CD4-positive, alpha-beta T cell treated with Interleukin-21 for 1 hour (primary cell): Measurements from ENCODE around the gene ZNF592.

ENCODE experiments used
- DNase-seq: peaks from one replicate; pipeline ENCODE4 v3.0.0-alpha.2; 2020

Gene ZNF592

DNA sequence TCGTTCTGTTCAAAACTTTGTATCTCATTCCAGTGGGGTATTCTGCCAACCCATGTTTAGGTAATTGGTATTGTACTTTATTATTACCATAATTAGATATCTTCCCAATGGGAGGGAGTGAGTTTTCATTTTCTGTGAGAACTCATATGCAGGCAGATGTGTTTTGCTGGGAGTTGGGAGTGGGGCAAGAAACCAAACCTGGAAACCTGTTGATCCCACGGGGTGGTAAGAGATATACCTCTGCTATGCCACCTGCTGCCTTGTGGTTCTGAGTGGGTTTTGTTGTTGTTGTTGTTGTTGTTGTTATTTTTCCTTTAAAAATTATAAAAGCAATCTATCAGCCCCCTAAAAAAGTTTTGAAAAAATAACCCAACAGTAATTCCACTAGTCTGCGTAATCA, 32.1 kb downstream of the ZNF592 start:
- no peak for DNase-seq

DNA sequence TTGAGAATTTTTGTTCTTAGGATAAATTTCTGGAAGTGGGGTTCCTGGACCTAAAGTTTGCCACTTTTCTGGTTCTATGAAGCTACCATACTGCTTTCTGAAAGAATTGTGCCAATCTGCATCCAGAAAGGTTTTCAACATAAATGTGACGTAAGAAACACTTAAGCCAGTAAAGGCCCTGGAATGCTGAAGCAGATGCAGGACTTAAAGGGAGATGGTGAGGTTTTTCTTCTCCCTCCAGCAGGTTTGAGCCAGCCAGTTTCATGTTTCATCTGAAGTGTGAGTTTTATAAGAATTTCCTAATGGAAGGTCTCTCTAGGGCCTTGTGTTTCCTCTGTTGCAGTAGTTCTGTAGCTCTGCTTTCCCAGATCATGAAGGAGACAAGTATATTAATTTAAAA, 33.1 kb downstream of the ZNF592 start:
- no peak for DNase-seq

DNA sequence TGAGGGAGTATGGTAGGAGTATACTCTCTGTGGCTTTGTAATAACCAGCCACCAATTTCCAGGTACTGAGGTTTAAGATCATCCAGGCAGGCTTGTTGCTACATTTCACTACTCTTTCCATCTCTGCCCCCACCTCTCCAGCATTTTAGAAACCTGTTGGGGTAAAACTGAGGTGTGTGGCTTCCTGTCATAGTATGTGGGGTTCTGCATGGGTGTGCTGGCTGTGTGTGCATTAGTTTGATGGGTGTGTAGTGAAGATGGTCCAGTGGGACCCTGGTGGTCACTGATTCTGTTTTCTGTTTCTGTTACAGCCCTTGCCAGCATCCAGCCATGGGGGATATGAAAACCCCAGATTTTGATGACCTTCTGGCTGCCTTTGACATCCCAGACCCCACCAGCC, 34.0 kb downstream of the ZNF592 start:
- no peak for DNase-seq

DNA sequence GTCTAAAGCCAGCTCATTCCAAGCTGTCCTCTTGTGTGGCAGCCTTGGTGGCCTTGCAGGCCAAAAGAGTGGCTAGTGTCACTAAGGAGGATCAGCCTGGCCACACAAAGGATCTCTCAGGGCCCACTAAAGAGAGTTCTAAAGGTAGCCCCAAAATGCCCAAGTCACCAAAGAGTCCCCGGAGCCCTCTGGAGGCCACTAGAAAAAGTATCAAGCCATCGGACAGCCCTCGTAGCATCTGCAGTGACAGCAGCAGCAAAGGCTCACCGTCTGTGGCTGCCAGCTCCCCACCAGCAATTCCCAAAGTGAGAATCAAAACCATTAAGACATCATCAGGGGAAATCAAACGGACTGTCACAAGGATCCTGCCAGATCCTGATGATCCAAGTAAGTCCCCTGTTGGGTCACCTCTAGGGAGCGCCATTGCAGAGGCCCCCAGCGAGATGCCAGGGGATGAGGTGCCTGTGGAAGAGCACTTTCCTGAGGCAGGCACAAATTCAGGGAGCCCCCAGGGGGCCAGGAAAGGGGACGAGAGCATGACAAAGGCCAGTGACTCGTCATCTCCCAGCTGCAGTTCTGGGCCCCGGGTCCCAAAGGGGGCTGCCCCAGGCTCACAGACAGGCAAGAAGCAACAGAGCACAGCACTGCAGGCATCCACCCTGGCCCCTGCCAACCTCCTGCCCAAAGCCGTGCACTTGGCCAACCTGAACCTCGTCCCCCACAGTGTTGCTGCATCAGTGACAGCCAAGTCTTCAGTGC, 35.3 kb downstream of the ZNF592 start:
- DNase-seq = no peak

DNA sequence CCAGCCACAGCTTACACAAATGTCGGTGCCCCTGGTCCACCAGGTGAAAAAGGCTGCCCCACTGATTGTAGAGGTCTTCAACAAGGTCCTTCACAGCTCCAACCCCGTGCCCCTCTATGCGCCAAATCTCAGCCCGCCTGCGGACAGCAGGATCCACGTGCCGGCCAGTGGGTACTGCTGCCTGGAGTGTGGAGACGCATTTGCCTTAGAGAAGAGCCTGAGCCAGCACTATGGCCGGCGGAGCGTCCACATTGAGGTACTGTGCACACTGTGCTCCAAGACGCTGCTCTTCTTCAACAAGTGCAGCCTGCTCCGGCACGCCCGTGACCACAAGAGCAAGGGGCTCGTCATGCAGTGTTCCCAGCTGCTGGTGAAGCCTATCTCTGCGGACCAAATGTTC, 35.9 kb downstream of the ZNF592 start:
- DNase-seq = no peak

DNA sequence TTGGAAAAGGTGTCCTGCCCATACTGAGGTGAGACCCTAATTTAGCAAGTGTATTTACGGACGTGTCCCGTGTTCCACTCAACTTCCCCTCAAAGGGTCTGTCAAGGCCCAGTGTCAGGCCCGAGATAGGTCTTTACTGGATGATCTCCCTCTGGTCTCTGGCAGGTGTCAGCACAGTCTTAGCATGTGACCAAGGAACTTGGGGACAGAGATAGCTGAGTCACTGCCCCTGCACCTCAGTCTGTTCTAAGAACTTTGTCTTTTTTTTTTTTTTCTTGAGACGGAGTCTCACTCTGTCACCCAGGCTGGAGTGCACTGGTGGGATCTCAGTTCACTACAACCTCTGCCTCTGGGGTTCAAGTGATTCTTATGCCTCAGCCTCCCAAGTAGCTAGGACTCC, 36.7 kb downstream of the ZNF592 start:
- no peak for DNase-seq

DNA sequence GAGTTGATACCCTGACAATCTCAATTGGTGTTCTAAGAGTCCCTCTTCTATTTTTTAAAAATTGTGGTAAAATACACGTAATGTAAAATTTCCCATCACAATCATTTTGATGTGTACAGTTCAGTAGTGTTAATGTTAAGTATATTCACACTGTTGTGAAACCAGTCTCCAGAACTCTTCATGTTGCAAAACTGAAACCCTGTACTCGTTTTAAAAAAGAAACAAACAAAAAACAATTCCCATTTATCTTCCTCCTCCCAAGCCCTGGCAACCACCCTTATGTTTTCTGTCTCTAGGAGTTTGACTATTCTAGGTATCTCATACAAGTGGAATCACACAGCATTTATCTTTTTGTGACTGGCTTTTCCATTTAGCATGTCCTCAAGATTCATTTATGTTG, 40.1 kb downstream of the ZNF592 start:
- DNase-seq = no peak

DNA sequence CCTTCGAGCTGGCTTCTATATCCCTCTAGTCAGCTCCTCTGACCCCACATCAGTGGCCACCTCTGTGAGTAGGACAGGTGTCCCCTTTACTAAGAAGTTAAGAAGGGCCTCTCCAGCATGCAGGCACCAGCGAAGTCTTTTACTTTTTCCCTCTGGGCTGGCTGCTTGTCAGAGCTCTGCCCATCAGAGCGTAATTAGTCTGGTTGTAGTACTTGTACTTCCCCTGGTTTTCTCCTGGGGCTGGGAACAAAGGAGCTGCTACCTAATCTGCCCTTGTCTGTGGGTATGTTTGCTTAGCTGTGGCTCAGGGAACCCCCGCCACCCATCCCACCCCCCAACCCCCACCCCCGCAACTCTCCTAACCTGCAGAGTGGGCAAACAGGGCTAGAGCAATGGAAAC, 41.4 kb downstream of the ZNF592 start:
- no peak for DNase-seq

DNA sequence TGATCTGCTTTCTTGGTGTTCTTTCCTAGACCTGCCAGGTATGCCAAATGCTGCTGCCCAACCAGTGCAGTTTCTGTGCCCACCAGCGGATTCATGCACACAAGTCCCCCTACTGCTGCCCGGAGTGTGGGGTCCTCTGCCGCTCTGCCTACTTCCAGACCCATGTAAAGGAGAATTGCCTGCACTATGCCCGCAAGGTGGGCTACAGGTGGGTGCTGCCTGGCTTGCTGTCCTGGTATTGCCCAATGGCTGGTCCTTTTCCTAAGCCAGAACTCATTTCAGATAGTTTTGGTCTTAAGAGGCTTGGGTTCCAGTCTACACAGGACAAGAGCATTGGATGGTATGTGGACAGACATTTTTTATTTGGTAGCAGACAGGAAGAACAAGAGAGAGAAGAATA, 42.3 kb downstream of the ZNF592 start:
- DNase-seq = no peak

DNA sequence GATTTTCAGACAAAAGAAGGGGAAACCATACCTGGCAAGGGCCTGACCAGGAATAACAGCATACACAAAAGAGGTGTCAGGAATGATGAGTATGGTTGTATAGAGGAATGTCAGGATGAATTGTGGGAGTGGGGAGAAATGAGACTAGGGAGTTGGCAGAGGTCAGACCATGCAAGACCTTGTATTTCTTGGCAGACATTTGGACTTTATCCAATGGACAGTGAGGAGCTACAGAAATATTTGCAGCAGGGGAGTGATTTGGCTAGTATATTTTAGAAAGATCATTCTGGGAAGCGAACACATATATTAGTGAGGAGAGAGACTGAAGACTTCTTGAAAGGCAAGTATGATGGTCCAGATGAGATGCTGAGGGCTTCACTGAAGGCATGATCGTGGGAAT, 43.4 kb downstream of the ZNF592 start:
- no peak for DNase-seq

DNA sequence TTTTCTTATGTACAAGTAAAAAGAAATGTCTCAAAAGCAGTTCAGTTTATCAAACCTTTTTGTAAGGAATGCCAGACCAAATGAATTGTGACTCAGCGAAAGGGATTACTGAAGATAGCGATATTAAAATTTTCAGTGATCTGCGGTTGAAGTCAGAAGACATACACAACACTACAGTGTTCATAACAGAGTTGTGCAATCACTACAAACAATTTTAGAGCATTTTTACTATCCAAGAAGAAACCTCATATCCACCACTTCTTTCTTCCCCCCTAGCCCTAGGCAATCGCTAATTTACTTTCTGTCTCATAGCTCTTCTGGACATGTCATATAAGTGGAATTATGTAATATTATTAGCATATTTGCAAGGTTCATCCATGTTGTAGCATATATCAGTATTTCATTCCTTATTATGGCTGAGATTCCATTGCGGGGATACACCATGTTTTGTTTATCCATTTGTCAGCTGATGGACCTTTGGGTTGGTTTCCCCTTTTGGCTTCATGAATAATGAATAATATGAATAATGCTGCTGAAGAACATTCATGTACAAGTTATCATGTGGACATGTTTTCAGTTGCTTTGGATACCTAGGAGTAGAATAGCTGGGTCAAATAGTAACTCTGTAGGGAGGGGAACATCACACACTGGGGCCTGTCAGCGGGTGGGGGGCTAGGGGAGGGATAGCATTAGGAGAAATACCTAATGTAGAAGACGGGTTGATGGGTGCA, 45.2 kb downstream of the ZNF592 start:
- DNase-seq = no peak

DNA sequence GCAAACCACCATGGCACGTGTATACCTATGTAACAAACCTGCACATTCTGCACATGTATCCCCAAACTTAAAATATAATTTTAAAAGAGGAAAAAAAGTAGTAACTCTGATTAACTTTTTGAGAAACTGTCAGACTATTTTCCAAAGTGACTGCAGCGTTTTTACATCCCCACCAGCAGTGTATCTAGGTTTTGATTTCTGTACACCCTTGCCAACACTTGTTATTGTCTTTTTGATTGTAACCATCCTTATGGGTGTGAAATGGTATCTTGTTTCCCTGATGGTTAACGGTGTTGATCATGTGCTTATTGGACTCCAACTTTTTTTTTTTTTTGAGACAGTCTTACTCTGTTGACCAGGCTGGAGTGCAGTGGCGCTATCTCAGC, 45.8 kb downstream of the ZNF592 start:
- no peak for DNase-seq

DNA sequence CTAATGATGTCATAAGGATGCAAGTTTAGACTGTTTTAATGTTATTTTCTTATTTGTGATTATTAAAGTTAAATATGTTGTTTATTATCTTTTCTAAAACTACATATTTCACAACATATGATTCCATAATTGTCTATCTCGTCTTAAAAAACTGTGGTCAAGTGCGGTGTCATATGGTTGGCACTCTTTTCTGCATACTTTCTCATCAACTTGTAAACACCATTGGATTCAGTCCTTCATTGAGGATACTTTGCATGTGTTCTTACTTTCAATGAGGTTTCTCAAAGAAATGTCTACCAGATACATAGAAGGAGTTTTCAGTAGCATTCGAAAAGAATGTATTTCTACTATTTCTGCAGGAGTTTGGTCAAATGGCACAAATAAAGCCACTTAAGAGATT, 46.8 kb downstream of the ZNF592 start:
- DNase-seq = no peak

DNA sequence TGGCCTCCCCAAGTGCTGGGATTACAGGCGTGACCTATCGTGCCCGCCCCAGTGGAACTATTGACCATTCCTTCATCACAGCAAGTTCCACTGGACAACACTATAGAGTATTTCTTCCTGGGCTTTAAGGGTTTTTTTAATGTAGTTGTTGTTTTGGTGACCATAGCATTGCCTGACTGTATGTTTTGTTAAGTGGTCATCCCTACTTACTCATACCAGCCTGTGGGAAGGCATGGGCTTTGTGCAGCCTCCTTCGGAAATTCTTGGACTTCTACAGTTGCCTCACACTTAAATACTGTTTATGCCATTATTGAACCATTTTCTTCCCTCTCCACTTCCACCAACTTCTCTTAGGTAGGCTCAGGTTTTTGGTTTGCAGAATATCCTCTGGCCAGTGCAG, 48.8 kb downstream of the ZNF592 start:
- DNase-seq = no peak

DNA sequence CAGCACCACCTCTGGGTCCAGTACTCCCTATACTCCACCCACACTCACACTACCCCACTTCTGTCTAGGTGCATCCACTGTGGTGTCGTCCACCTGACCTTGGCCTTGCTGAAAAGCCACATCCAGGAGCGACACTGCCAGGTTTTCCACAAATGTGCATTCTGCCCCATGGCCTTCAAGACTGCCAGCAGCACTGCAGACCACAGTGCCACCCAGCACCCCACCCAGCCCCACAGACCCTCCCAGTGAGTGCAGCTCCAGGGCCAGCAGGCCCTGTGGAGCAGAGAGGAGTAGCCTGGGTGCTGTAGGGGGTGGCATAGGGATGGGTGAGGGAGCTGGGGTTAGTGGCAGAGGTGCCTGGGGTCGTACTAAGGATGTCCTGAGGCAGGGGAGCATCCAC, 49.4 kb downstream of the ZNF592 start:
- no peak for DNase-seq

DNA sequence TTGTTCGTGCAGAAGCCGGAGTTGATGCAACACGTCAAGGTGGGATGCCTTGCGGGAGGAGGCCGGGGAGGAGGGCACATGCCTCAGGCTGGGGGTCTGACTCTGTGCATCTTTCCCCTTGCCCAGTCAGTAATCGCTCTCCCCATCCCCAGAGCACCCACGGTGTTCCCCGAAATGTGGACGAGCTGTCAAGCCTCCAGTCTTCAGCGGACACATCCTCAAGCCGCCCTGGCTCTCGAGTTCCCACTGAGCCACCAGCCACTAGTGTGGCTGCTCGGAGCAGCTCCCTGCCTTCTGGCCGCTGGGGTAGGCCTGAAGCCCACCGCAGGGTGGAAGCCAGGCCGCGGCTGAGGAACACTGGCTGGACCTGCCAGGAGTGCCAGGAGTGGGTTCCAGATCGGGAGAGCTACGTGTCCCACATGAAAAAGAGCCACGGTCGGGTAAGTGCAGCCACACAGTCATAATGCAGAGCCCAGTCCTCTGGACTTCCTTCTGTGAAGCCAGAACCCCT, 50.1 kb downstream of the ZNF592 start:
- no peak for DNase-seq

DNA sequence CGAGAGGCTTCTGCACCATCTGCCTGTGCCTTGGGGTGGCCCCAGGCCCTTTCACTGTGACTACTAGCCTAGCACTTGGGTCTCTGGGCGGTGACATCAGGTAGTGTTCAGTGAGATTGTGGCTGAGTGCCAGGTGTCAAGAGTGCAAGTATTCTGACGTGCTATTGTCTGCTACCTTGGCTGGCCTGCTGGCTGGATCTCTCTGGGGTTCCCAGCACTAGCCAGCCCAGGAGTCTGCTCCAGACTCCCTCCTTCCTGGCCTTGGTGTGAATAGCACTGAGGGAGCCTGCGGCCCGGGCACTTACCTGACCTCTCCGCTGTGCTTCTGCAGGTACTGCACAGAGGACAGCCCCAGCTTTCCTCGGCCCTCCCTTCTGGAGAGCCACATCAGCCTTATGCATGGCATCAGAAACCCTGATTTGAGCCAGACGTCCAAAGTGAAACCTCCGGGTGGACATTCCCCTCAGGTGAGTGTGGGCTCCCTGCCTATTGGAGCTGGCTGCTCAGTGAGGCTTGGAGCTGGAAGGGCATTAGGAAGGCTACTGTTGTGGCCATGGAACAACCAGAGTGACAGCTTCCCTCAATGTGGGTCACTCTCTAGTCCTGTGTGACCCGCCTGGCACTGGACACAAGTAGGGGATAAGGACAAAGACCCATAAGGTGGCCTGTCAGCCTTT, 51.3 kb downstream of the ZNF592 start:
- no peak for DNase-seq

DNA sequence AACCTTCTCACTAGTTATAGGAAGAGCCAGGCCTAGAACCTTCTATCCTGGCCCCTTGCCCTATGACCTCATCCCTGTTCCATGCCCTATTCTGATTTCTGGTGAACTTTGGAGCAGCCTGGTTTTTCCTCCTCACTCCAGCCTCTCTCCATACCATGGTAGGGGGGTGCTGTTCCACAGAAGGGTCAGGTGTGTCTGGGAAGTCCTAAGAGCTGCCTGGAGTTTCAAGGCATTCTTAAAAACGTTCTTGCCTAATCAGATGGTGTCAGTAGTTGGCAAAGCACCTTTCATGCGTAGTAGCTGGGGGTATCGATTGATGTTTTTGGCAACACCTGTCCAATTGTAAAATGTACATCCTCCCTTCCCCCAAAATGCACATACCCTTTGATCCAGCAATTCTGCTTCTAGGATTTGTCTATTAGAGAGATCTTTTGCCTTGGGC, 52.0 kb downstream of the ZNF592 start:
- DNase-seq = no peak

DNA sequence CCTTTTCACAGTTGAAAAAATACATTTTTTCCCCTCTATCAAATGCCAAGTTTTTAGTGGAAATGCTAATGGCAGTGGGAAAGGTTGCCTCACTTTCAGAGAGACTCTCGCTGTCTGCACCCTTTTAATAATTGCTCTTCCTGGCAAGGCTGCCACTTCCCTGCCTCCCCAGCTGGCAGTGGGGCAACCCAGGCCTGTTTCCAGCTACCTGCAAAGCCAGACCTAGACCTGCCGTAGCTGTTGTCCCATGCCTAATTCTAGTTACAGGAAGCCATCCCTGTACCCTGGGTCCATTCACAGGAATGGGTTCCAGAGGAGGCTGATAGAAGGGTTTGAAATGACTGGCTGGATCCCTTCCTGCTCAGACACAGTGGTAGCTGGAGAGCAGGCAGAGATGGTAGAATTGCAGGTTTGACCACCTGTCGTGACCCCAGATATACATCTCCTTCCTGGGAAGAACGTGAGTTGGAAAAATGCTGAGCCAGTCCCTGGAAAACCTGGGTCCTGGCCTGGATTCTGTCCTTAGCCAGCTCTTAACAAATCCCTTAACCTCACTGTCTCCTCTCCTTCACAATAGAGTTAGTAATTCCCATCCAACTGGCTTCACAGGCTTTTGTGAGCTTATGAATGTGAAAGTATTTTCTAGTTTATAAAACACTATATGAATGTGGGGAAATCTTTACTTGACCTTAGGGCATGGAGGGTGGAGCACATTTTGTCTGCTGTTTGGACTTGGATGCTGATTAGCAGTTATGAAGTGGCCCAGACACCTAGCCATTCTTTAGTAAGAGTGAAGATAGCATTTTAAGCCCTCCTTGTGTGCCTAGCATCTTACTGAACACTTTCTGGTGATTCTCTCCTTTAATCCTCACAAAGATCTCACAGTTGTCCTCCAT, 55.9 kb downstream of the ZNF592 start:
- DNase-seq = no peak

DNA sequence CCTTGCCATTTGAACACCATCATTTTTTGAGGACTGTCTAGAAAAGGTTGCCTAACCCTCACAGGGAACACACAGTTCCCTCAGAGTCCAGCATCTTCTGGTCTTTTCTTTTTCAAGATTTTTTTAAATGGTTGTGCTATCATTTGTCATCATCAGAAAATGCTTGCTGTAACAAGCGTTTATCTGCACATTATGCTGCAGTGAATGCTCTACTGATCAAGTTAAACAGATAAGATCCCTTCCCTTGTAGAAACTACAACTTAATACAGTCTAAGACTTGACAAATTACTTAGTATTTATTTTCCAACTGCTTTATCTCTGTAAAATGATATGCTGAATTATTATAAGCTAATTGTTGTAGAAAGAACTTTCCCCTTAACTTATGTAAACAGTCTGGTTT, 56.8 kb downstream of the ZNF592 start:
- DNase-seq = no peak

DNA sequence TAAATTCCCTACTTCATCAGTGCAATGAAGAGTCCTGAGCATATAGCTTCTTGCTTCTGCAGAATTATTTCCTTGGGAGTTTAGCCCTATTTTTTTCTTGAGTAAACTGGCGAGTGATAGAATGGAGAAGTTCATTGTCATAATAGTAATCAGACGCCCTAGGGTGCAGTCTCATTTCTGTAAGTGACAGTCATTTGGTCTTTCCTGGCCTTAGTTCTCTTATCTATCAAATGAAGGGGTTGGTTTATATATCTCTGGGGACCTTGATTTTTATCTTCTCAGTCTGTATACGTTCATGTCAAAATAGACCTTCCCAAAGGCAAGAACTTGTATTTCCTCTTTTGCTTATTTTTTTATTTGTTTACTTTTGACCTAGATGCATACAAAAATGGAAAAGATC, 58.8 kb downstream of the ZNF592 start:
- no peak for DNase-seq

DNA sequence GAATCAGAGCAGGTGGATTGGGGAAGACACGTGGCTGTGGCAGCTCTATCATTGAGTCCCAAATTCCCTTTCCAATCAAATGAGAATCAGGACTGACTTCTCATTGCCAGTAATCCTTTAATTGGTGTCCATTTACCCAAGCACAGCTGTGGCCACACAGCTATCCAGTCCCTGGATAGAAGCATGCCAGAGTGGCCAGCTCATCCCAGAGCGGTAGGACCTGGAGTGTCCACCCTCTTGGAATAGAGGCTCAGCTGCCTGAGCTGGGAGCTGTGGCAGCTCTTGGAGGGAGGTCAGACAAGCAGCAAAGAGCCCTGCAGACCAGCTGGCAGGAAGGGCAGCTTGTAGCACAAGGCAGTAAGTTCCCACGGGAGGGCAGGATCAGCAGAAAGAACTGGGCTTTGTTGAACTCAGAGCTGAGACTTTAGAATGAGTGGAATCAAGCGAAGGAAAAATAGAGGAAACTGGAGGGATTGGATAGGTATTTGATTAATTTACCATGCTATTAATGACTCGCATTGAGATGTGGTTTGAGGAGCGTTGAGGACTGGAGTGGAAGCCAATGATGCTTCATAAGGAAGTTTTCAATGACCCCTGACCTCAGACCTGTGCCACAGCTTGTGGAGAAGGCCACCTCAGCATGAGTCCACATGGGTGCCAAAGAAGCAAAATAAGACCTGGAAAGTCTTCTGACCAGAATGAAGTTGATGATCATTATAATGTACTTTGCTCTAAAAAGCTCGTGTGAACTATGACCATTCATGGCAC, 61.9 kb downstream of the ZNF592 start:
- DNase-seq = no peak
